Measurements from ENCODE around the gene AKR7A2. TPM values are rescaled to one million over a fixed set of nuclear protein-coding genes. Genes with fewer than 3 reads are reported as not detected.
"Not testable (repeated sequence)": the region's sequence is repeated elsewhere in the genome, so short reads cannot be mapped to it uniquely, and the experiment has no call there.

The AKR7A2 gene
- polyA plus RNA-seq, 1 experiment, result 47.5 TPM

DNA sequence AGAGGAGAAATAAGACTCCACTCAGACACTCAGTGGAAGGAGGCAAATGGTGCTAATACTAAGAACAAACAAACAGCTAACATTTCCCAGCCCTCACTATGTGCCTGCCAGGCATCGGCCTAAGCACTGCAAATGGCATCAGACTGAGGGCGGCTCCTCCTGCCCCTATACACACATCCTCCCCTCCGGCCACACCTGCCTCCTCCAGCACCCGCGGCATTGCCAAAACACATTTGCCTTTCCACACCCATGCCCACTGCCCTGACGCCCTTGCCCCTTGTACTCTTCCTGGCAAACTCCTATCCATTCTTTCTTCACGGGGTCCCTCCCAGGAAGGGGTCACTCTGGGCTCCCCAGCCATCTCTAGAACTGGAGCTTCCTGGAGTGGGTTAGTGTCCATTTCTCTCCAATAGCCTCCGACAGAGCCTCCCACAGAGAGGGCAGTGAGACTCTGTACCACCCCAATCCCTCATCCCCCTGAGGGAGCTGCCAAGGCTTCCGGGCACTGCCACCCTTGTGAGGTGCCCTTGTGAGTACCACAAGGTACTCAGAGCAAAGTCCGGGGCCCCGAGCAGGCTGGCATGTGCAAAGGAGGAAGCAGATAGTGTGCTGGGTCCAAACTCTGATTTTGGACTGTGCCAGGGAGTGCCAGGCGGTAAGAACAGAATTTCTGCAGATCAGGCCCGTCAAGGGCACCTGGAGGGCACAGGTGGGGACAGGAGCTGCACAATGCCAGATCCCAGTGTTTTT, 24.3 kb downstream of the AKR7A2 start:
- peaks cover 6% of the 10 kb centered on the region for H3K9me3 ChIP-seq (ENCODE audit: control insufficient read depth, insufficient read depth, low read length)
- DNase-seq (ENCODE audit: low read depth, low spot score), result no peak
- TF ChIP-seq CTCF (IDR thresholded peaks at IDR 0.05; ENCODE audit: low read depth, low read length), result no peak
- CTCF ChIA-PET, result no interaction called here
- no peaks in the 10 kb centered on the region for H3K27me3 ChIP-seq (ENCODE audit: control insufficient read depth, insufficient read depth, low read length)
- POLR2A ChIA-PET, result no interaction called here
- no peak overlapping the region for H3K4me3 ChIP-seq (ENCODE audit: low read depth, low read length)
- H3K27ac ChIP-seq (ENCODE audit: low read depth, low read length), result no peak overlapping the region

DNA sequence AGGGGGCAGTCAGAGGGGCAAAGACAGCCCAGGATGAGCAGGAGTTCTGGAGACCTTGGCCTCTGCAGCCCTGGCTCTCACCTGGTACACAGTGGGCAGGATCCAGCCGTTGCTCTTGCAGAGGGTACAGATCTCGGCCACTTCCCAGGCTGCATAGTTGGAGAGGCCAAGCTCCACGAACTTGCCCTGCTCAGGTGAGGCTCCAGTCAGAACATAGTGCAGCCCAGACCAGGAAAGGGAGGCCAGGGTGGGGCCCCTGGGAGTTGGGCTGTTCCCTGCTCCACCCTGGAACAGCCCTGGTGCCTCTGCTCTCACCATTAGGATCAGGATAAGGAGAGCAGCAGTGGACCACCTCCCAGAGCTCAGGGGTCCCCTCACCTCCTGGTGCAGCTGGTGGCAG, 26.1 kb downstream of the AKR7A2 start:
- POLR2A ChIA-PET, result not testable (repeated sequence)

GRCh38 chr1:19285366-19285765, 26.6 kb downstream of the AKR7A2 start:
- POLR2A ChIA-PET; H3K4me3 ChIP-seq (ENCODE audit: low read depth, low read length); H3K27ac ChIP-seq (ENCODE audit: low read depth, low read length); H3K9me3 ChIP-seq (ENCODE audit: control insufficient read depth, insufficient read depth, low read length); CTCF ChIA-PET; DNase-seq (ENCODE audit: low read depth, low spot score); H3K27me3 ChIP-seq (ENCODE audit: control insufficient read depth, insufficient read depth, low read length): not testable (repeated sequence)

More for the DNA sequence above, 26.1 kb downstream of the AKR7A2 start:
- H3K4me3 ChIP-seq (ENCODE audit: low read depth, low read length); DNase-seq (ENCODE audit: low read depth, low spot score); CTCF ChIA-PET; H3K9me3 ChIP-seq (ENCODE audit: control insufficient read depth, insufficient read depth, low read length); H3K27me3 ChIP-seq (ENCODE audit: control insufficient read depth, insufficient read depth, low read length); H3K27ac ChIP-seq (ENCODE audit: low read depth, low read length): not testable (repeated sequence)

- ChIA-PET POLR2A (no interaction called here), CTCF (no interaction called here)
- no peaks in the 10 kb centered on the region for H3K27me3 ChIP-seq (ENCODE audit: control insufficient read depth, insufficient read depth, low read length)
- no peak overlapping the region for H3K27ac ChIP-seq (ENCODE audit: low read depth, low read length)
- no peak overlapping the region for H3K4me3 ChIP-seq (ENCODE audit: low read depth, low read length)
- DNase-seq (ENCODE audit: low read depth, low spot score), result no peak
- no peaks in the 10 kb centered on the region; the same call in 1 of the 2 replicates for H3K9me3 ChIP-seq (ENCODE audit: control insufficient read depth, insufficient read depth, low read length)
- TF ChIP-seq CTCF (IDR thresholded peaks at IDR 0.05; ENCODE audit: low read depth, low read length), result no peak
Observed at GRCh38 chr1:19284881-19285280, 27.1 kb downstream of the AKR7A2 start.

- H3K4me3 ChIP-seq (ENCODE audit: low read depth, low read length), result no peak overlapping the region
- no peak for TF ChIP-seq CTCF (IDR thresholded peaks at IDR 0.05; ENCODE audit: low read depth, low read length)
- no peaks in the 10 kb centered on the region; the same call in 1 of the 2 replicates for H3K9me3 ChIP-seq (ENCODE audit: control insufficient read depth, insufficient read depth, low read length)
- ChIA-PET CTCF (interaction anchor here (0.7 kb wide), 1 partner anchor 23 kb away, joined by 3 read pairs; no protein-coding TSS in a partner anchor), POLR2A (no interaction called here)
- DNase-seq (ENCODE audit: low read depth, low spot score), result no peak
- H3K27ac ChIP-seq (ENCODE audit: low read depth, low read length), result no peak overlapping the region
- H3K27me3 ChIP-seq (ENCODE audit: control insufficient read depth, insufficient read depth, low read length), result no peaks in the 10 kb centered on the region
Observed at GRCh38 chr1:19283891-19284290, 28.1 kb downstream of the AKR7A2 start.

- no peak for DNase-seq (ENCODE audit: low read depth, low spot score)
- ChIA-PET POLR2A (no interaction called here), CTCF (no interaction called here)
- peaks cover 13% of the 10 kb centered on the region for H3K9me3 ChIP-seq (ENCODE audit: control insufficient read depth, insufficient read depth, low read length)
- no peak overlapping the region for H3K4me3 ChIP-seq (ENCODE audit: low read depth, low read length)
- no peak overlapping the region for H3K27ac ChIP-seq (ENCODE audit: low read depth, low read length)
- TF ChIP-seq CTCF (IDR thresholded peaks at IDR 0.05; ENCODE audit: low read depth, low read length), result no peak
- H3K27me3 ChIP-seq (ENCODE audit: control insufficient read depth, insufficient read depth, low read length), result no peaks in the 10 kb centered on the region
Observed at GRCh38 chr1:19274636-19275035, 37.3 kb downstream of the AKR7A2 start.

DNA sequence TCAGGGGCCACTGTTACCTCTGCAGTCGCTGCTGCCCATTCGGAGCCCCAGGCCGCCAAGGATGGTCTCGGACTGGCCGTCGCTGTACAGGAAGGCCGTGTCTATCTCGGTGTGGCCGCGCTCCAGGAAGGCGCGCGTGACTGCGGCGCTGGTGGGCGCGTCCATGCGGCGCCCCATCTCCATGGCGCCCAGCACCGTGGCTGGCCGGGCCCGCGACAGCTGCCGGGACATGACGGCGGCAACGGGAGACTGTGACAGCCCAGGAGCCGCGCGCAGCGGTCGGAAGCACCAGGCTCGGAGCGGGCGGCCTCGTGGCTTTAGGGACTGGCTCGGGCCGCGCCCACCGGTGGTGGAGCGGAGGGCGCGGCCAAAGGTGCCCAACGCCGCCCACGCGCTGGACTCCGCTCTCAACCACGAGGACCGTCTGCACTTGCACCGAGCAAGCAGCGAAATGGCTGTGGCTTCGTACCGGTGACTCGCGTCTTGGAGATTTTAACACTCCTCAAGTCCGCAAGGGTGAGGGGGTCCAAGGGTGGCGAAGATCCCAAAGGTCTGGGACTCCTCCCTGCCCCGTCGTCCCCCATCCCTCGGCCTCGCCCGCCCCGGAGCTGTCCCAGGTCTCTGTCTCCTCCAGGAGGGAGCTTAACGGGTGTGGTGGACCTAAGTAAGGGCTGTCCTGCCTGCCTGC, 38.0 kb downstream of the AKR7A2 start:
- H3K27ac ChIP-seq (ENCODE audit: low read depth, low read length); DNase-seq (ENCODE audit: low read depth, low spot score); CTCF ChIA-PET; POLR2A ChIA-PET; H3K4me3 ChIP-seq (ENCODE audit: low read depth, low read length); H3K27me3 ChIP-seq (ENCODE audit: control insufficient read depth, insufficient read depth, low read length): not testable (repeated sequence)
- peaks cover 13% of the 10 kb centered on the region for H3K9me3 ChIP-seq (ENCODE audit: control insufficient read depth, insufficient read depth, low read length)
